HG03045 (cell line): Measurements from ENCODE around the gene DEDD.
A peak's percentile ranks its signal among the peaks of the same experiment; 100 is the strongest.

Source experiments
- ATAC-seq: cut with Tn5 transposase; IDR thresholded peaks from one replicate; pipeline ENCODE4 v1.9.1; 2021; ENCODE audit warnings: mild to moderate bottlenecking, moderate library complexity; ENCODE audit not compliant: unreplicated experiment

The DEDD gene

DNA sequence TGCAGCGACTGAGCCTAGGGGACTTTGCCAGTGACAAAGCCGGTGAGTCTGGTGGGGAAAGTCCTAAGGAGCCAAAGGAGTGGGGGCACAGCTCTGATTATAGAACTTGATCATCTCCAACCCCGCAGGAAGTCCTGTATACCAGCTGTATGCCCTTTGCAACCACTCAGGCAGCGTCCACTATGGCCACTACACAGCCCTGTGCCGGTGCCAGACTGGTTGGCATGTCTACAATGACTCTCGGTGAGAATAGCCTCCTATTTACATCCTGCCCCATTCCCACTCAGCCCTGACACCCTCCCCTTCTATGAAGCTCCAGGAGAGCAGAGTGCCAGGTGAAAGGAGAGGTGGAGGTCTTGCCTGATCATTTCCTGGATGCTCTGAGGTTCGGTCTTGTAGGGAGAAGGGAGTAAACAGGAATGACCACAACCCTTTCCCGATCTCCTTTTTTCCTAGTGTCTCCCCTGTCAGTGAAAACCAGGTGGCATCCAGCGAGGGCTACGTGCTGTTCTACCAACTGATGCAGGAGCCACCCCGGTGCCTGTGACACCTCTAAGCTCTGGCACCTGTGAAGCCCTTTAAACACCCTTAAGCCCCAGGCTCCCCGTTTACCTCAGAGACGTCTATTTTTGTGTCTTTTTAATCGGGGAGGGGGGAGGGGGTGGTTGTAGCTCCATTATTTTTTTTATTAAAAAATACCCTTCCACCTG, 32.6 kb upstream of the DEDD start:
- ATAC-seq: no peak

DNA sequence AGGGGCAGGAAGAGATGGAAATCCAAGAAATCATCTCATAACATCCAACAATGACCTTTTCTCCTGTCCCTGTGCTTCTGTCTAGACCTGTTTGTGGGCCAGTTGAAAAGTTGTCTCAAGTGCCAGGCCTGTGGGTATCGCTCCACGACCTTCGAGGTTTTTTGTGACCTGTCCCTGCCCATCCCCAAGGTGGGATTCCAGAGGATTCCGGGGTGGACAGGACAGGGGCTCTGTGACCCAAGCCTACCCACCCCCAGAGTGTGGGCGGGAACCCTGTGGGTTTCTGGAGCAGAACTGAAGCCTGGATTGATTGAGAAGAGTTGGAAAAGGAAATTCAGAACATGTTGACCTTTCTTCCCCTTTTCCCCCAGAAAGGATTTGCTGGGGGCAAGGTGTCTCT, 31.3 kb upstream of the DEDD start:
- no peak for ATAC-seq

DNA sequence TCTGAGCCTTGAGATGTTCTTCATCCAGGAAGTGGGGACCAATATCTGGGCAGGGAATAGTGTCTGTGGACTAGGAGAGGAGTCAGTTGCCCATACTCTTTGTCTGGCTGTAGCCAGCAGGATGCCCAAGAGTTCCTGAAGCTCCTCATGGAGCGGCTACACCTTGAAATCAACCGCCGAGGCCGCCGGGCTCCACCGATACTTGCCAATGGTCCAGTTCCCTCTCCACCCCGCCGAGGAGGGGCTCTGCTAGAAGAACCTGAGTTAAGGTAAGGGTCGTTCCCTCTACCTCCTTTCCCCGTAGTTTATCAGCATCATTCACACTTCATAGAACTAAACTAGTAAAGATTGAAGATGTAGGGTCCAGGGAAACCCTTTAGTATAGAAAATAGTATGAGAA, 30.3 kb upstream of the DEDD start:
- ATAC-seq: no peak

DNA sequence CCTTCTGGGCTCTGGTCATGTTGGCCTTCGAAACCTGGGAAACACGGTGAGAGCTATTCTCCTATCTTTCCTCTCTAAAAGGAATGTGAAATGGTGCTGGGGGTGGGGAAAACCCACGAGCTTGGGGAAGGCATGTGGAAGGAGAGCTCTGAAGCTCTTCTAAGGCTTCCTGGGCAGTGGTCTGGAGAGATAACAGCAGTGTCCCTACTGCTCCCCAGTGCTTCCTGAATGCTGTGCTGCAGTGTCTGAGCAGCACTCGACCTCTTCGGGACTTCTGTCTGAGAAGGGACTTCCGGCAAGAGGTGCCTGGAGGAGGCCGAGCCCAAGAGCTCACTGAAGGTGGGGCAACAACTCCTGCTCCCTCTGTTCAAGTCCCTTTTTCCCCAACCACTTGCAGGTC, 29.6 kb upstream of the DEDD start:
- no peak for ATAC-seq

DNA sequence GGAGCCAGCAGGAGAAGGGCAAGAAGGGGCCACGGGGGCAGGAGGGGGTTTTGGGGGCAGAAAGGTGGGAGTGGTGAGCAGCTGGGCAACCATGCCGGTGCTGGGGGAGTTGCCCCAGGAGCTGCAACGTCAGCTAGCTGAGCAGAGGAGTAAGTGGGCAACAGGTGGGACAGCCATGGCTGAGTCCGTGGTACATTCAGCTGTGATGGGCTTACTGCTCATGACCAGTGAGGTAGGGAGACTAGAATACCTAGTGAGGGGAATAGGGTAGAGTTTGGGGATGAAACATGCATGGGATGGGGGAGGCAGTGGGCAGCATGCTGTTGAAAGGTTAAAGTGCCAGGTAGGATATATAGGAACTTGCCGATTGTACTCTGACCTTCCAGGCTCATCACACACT, 29.2 kb upstream of the DEDD start:
- no peak for ATAC-seq

DNA sequence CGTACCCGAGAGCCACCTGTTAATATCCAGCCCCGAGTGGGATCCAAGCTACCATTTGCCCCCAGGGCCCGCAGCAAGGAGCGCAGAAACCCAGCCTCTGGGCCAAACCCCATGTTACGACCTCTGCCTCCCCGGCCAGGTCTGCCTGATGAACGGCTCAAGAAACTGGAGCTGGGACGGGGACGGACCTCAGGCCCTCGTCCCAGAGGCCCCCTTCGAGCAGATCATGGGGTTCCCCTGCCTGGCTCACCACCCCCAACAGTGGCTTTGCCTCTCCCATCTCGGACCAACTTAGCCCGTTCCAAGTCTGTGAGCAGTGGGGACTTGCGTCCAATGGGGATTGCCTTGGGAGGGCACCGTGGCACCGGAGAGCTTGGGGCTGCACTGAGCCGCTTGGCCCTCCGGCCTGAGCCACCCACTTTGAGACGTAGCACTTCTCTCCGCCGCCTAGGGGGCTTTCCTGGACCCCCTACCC, 28.2 kb upstream of the DEDD start:
- ATAC-seq: no peak

DNA sequence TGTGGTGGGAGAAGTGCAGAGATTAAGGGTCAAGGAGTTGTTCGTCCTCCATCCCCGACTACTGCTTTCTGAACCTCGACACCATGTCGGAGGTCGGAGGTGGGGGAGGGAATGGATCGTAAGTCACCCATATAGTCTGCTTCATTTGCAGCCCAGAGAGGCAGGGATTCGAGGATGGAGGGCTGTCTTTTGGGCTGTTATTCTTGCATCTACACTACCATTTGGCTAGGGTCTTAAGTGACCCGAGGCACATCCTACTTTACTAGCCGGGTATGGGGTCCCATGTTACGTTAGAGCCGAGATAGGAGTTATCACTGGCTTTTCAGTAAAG, 27.4 kb upstream of the DEDD start:
- no peak for ATAC-seq

DNA sequence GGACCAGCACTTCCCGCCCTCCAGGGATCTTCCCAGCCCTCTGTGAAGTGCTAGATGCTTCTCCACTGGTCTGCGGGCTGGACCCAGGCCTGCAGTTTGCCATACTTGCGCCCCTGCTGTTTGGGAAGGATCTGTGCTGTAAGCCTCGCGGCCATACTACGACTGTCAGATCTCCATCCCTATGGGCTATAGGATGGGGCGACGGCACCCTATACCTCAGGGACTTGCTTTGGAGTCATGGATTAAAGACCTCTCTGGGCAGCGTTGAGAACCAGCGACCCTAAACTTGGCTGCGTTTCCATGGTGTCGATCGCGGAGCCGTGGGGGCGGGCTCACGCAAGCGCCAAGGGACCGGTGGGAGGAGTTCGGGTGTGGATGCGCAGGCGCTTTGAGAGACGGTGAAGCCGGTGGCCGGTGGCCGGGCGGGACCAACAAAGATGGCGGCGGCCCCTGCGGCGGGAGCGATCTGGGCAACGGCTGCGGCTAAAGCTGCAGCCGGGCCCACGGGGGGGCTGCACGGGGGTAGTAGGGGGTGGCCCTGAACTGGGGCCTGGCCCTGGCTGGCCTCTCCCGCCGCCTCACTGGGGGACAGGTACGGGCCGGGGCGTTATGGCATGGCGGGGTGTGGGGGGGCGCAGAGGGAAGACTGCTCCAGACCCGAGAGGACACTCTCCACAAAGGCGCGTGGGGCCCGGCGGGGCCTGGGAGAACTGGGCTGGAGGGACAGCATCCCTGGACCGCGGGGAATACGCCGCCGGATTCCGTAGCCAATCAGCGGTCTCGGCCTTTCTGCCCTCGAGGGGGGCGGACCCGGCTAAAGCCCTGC, 26.8 kb upstream of the DEDD start, which contains the start of gene USP21:
TSS of gene USP21 (plus strand) at position 414 of the 826 bp plus-strand sequence. CDS start 1,141 bp downstream, outside the sequence.
- peak; percentile 87 for ATAC-seq

DNA sequence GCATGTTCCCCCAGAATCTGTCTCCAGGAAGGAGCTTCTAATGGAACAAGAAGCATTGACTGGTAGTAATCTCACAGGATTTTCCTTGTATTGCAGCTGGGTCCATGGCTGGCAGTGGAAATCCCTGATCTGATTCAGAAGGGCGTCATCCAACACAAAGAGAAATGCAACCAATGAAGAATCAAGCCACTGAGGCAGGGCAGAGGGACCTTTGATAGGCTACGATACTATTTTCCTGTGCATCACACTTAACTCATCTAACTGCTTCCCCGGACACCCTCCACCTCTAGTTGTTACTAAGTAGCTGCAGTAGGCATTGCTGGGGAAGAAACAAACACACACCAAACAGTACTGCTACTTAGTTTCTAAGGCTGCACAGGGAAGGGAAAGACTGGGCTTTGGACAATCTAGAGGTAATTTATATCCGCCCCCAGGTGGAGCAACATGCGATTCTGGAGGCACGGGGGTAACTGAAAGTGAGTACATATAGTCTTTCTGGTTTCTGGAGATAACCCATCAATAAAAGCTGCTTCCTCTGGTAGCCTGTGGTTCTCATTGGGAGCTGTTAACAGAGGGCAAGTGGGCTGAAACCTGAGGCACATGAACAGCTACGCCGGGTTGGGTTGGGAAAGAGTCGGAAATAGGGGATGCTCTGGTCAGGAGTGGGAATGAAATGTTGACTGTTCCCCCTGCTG, 26.0 kb upstream of the DEDD start:
- no peak for ATAC-seq

DNA sequence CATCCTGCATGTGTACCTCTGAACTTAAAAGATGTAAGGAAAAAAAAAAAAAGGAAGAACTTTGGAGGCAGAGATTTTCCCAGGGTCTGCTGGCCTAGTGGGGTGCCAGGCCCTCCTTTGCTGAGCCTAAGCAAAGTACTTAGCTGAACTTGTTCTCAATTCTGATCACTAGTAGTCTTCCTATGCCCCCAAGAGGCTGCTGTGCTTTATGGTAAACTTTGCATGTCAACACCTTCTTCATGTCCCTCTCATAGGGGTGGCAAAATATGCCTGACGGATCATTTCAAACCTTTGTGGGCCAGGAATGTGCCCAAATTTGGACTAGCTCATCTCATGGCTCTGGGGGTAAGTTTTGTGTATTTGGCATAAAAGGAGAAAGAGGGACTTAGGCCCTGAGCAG, 25.4 kb upstream of the DEDD start:
- ATAC-seq: no peak

DNA sequence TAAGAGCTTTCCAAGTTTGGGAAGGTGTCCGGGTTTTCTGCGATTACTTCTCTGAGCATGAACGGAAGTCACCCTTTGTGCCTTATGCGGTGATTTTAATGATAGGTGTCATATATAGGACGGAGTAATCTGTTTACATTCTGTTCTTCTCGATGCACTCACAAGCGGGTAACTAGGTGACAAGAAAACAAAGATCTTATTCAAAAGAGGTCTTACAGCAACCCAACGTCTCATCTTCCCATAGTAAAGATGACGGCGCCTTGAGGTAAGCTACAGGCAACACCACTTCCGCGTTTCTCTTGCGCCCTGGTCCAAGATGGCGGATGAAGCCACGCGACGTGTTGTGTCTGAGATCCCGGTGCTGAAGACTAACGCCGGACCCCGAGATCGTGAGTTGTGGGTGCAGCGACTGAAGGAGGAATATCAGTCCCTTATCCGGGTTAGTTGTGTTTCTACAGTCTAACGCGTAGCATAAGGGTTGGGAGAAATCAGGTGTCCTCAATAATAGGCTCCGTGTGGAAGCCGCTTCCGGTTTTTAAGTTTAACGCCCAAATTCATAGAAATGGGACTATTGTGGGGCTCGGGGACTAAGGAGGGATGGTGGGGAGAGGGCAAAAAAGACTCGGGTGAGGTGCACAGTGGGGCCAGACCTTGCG, 21.3 kb upstream of the DEDD start, which contains the start of gene UFC1:
TSS of gene UFC1 (plus strand) at position 297 of the 656 bp plus-strand sequence. CDS start at position 317, 20 bp downstream.
- peak; percentile 70 for ATAC-seq

DNA sequence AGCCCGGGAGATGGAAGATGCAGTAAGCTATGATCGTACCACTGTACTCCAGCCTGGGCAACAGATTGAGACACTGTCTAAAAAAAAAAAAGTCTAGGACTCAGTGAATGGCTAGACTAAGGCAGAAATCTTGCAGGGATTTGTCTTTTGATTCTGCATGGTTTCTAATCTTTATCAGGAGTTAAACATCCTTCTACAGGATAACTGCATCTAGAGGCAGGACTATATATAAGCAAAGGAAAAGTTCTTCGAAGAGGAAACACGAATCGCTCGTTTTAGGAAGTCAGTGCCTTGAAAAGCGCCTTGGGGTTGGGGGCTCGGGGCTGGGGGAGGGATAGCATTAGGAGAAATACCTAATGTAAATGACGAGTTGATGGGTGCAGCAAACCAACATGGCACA, 20.7 kb upstream of the DEDD start:
- ATAC-seq: no peak

DNA sequence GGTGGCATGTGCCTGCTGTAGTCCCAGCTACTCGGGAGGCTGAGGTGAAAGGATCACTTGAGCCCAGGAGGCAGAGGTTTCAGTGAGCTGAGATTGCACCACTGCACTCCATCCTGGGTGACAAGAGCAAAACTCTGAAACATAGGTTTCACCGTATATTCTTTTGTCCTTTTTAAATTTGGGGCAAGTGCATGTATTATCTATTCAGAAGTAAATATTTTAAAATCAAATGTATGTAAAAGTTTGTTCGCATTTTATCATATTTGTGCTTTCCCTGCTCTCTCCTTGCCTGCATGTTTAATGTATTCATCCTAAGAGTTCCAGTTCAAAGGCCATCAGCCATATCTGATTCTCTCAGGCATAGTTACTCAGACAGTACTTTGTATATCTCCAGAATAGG, 13.4 kb upstream of the DEDD start:
- ATAC-seq: no peak

DNA sequence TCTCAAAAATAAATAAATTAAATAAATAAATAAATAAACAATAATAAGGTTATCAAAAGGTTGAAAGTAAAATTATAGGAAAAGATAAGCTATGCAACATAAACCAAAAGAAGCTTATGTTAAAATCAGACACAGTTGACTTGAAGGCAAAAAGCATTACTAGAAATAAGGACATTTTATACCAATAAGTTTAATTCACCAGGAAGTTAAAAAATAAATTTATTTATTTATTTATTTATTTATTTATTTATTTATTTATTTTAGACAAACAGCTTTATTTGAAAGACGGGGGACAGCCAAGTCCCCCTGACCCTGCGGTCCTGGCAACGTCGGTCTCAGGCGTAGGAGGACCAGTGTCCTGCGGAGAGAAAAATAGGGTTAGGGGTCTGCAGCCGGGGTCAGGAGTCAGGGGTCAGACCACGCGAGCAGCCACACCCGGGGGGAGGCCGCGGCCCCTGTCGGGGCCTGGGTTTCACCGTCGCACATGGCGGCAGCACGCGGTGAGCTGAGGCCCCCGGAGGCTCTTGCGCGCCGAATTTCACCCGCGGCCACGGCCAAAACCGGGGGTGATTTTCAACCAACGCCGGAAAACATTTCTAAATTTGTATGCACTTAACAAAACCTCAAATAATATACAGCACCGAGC, 8.4 kb upstream of the DEDD start:
- no peak for ATAC-seq

DNA sequence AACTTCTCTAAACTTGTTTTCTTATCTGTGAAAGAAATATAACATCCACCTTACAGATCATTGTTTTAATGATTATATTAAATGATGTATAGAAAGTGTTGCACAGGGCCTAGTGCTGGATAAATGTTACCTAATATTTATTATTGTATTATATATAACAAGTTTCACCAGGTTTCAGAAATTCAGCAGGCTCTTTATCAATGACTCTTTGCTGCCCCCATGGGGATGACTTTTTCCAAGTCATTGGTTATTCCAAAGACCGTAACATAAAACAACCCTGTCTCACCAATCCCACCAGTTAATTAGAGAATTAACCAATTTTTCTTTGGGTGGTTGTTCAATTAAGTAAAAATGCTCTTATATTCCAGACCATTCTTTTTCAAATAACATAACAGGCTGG, 7.3 kb upstream of the DEDD start:
- ATAC-seq: no peak

DNA sequence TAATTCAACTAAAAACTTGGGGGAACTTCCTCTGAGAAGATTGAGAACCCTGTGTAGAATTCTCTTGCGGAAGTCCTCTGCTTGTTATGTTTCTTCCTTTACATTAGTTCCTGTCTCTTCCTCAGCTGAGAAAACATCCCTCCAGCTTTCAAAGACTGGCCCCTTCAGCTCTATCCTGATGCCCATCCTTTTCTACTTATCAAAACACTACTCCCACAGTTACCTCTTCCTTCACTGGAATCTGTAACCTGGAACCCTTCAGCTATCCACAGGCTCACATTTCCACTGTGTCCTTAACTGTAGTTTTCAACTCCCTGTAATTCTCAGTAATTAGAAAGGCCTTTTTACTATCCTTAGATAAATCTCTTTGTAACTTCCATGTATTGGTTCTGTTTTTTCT, 6.0 kb upstream of the DEDD start:
- no peak for ATAC-seq

DNA sequence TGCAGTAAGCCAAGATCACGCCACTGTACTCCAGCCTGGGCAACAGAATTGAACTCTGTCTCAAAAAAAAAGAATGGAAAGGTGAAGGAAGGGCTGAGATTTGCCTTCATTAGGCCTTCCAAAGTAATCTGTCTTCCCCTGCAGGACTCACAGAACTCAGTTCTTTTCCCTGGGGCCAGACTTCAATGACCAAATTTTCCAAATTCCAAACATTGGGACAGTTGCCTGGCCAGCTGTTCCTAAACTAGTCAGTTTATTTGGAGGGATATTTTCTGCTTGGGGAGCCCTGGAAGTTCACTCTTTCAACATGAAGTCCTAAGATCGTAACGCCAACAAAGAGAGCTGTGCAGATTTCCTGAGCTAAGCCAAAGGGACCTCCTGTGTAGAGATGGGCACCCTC, 5.4 kb upstream of the DEDD start:
- no peak for ATAC-seq

DNA sequence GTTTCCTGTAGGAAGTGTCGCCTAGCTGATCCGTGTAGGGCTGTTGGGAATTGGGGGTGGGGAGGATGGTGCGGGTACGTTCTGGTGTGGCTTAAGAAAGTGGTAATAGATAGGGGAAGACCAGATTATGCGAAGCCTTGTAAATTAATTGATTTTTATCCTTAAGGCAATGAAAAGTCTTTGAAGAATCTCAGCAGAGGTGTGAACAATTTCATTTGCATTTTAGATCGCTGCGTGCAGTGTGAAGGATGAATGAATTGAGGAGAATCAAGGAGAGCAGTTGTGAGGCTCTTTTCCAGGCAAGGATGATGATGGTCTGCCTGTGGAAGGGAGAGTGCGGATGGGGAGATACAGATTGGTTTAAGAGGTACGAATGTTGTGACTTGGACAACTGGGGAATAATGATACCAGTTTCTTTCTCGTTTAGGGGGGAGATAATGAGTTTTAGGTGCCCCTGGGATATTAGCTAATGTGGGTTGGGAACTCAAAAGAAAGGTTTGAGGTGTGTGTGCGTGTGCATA, 813 bp upstream of the DEDD start:
- no peak for ATAC-seq

DNA sequence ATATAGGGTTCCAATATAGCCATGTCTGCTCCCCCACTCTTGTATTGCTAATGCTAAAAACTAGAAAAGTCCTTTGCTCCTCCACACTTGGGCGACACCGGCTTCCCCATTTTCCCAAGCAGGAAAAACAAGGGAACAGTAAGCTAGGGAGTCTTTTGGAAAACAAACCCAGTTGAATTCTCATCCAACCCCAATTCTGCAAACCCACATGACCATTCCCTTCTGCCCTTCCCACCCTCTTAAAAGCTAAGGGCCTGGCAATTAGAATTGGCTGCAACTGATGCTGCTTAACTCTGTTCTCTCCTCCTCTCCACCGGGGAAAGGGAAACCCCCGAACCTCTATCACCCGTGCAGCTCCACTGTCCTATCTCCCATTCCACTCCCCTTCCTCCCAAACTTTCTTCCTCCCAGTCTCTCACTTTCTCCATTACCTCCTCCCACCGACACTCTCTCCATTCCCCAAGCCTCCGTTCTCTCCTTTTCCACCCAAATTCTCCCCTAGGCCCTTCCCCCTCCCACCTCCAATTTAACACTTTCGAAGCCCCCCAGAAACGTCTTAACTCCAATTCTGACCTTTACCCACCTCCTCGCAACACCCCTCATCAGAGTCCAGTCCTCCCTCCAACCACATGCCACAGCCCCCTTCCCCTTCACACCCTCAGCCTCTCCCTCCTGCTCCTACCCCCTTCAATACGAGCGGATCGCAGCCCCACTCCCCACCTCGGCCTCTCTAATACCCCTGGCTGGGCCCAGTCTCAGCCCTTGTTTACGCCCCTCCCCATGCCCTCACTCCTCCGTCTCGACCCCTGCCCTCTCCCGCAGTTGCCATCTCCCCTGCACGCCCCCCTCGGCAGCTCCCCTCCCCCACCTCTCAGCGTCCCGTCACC, 701 bp downstream of the DEDD start:
- ATAC-seq: no peak
